ENCODE measurements around the gene CALML6.

Gene CALML6

DNA sequence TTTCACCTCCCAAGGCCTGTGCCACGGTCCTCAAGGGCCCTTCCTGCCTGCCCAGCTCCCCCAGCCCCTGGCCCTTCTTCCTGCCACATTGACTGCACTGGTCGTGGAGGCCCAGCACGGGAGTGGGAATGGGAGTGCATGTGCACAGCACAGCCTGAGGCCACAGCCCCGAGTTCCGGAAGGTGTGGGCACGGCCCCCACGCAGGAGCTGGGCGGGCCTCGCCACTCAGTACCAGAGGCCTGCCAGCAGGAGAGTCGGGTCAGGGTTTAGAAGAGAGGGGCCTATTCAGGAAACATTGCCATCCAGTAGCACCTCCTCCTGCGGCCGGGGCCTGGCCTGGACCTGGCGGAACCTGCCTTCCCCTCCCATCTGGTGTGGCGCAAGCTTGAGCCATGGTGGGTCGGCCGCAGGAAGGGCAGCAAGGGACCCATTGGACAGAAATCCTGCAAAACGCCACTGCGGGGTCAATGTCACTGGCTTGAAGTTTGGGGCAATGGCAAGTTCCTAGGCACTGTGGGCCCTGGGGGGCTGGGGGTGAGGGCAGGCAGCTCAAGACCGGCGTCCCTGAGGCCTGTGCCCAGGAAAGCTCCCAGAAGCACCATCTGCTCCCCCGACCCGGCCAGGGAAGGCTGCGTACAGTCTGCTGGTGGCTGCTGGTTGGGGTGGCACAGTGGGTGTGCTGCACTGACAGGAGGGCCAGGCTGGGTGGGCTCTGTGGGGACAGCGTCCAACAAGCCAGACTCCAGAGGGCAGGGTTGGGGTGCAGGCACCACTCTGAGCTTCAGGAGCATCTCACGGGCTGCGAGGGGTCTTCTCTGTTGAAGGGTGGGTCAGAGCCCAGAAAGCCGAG lies 5.8 kb downstream of the CALML6 start:
- H3K4me3 ChIP-seq (ENCODE audit: insufficient read depth, low read length, poor library complexity, severe bottlenecking) = no peak overlapping the region
- no peaks in the 10 kb centered on the region for H4K20me1 ChIP-seq (ENCODE audit: low read depth, low read length)
- H3K27ac ChIP-seq (ENCODE audit: low read depth, low read length) = no peak overlapping the region
- H3K9ac ChIP-seq (ENCODE audit: low read length) = no peak overlapping the region
- no peaks in the 10 kb centered on the region for H3K79me2 ChIP-seq (ENCODE audit: insufficient read depth, low read length)
- H3K9me3 ChIP-seq (ENCODE audit: insufficient read depth, low read length) = no peaks in the 10 kb centered on the region
- no peaks in the 10 kb centered on the region for H3K36me3 ChIP-seq (ENCODE audit: low read length)
- no peak overlapping the region for H3K4me2 ChIP-seq (ENCODE audit: low read depth, low read length, poor library complexity, severe bottlenecking)
- H3K27me3 ChIP-seq (ENCODE audit: low read length) = no peaks in the 10 kb centered on the region
- TF ChIP-seq, protein P1, sequence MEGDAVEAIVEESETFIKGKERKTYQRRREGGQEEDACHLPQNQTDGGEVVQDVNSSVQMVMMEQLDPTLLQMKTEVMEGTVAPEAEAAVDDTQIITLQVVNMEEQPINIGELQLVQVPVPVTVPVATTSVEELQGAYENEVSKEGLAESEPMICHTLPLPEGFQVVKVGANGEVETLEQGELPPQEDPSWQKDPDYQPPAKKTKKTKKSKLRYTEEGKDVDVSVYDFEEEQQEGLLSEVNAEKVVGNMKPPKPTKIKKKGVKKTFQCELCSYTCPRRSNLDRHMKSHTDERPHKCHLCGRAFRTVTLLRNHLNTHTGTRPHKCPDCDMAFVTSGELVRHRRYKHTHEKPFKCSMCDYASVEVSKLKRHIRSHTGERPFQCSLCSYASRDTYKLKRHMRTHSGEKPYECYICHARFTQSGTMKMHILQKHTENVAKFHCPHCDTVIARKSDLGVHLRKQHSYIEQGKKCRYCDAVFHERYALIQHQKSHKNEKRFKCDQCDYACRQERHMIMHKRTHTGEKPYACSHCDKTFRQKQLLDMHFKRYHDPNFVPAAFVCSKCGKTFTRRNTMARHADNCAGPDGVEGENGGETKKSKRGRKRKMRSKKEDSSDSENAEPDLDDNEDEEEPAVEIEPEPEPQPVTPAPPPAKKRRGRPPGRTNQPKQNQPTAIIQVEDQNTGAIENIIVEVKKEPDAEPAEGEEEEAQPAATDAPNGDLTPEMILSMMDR (IDR thresholded peaks at IDR 0.05; ENCODE audit: insufficient read depth, low read length, poor library complexity, severe bottlenecking) = no peak
- TF ChIP-seq EZH2phosphoT487 (conservative IDR thresholded peaks at IDR 0.05; ENCODE audit: low read length) = no peak
- no peaks in the 10 kb centered on the region for H3K9me2 ChIP-seq (replicated peaks; ENCODE audit: insufficient read depth, low read length)
- H2AFZ ChIP-seq (ENCODE audit: low read depth, low read length, severe bottlenecking) = no peak overlapping the region
- no peaks in the 10 kb centered on the region for H3F3A ChIP-seq (ENCODE audit: insufficient read depth)

DNA sequence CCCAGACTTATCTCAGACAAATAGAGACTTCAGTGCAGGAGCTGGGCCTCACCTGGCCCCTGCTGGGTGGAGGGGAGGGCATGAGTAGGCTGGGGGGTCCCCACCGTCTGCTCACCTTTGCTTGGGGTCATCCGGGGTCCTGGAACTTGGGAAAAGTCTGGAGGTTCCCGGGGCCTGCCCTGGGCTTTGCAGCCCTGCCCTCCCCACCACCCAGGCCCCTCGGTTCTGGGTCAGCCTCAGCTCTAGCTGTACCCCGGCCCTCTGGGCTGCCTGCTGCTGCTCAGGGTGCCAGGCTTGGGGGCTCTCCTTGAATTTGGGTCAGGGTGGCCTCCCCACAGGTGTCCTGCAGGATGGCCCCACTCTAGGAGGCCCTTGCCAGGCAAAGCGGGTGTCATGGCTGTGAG lies 6.4 kb downstream of the CALML6 start:
- H3K4me3 ChIP-seq (ENCODE audit: insufficient read depth, low read length, poor library complexity, severe bottlenecking) = no peak overlapping the region
- no peaks in the 10 kb centered on the region for H4K20me1 ChIP-seq (ENCODE audit: low read depth, low read length)
- no peak overlapping the region for H3K9ac ChIP-seq (ENCODE audit: low read length)
- no peak overlapping the region for H3K27ac ChIP-seq (ENCODE audit: low read depth, low read length)
- no peak for TF ChIP-seq EZH2phosphoT487 (conservative IDR thresholded peaks at IDR 0.05; ENCODE audit: low read length)
- TF ChIP-seq, protein P1 (IDR thresholded peaks at IDR 0.05; ENCODE audit: insufficient read depth, low read length, poor library complexity, severe bottlenecking) = no peak
- H2AFZ ChIP-seq (ENCODE audit: low read depth, low read length, severe bottlenecking) = no peak overlapping the region
- H3K9me3 ChIP-seq (ENCODE audit: insufficient read depth, low read length) = no peaks in the 10 kb centered on the region
- no peaks in the 10 kb centered on the region for H3F3A ChIP-seq (ENCODE audit: insufficient read depth)
- H3K36me3 ChIP-seq (ENCODE audit: low read length) = no peaks in the 10 kb centered on the region
- no peak overlapping the region for H3K4me2 ChIP-seq (ENCODE audit: low read depth, low read length, poor library complexity, severe bottlenecking)
- H3K79me2 ChIP-seq (ENCODE audit: insufficient read depth, low read length) = no peaks in the 10 kb centered on the region
- H3K27me3 ChIP-seq (ENCODE audit: low read length) = no peaks in the 10 kb centered on the region
- no peaks in the 10 kb centered on the region for H3K9me2 ChIP-seq (replicated peaks; ENCODE audit: insufficient read depth, low read length)

DNA sequence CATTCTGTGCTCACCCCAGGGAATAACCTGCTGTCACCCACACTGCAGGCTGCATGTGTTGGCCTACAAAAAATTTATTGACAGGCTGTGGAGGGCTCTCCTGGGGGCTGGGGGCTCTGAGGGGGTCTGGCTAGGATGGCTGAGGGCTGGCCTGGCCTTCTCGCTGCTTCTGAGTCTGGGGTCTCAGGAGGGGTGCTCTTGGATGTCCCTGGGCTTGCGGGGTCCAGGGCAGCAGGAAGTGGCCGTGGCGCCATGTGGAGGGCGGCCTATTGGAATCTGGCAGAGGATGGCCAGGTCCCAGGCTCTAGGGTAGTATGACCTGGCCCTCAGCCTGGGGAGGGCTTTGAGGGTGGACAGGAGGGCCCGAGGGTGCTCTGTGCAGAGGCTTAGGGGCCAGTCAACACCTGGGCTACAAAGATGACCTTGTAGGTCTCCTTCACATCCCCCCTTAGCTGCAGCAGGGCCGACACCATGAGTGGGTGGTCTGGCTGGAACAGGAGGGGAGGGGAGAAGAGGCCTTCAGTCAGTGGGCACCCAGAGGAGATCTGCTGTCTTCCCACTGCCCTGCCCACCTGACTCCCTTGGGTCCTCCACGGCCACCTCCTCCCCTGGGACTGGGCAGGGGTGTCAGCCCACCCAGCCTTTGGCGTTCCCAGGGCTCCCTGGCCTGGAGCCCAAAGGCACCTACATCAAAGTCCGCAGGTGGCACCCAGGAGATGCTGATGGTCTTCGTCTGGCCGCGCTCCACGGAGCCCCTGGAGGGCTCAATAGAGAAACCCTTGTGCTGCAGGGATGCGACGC lies 7.0 kb downstream of the CALML6 start:
- no peaks in the 10 kb centered on the region for H3K79me2 ChIP-seq (ENCODE audit: insufficient read depth, low read length)
- H4K20me1 ChIP-seq (ENCODE audit: low read depth, low read length) = no peaks in the 10 kb centered on the region
- no peak overlapping the region for H3K4me3 ChIP-seq (ENCODE audit: insufficient read depth, low read length, poor library complexity, severe bottlenecking)
- H3K27ac ChIP-seq (ENCODE audit: low read depth, low read length) = no peak overlapping the region
- no peaks in the 10 kb centered on the region for H3K9me2 ChIP-seq (replicated peaks; ENCODE audit: insufficient read depth, low read length)
- no peak for TF ChIP-seq EZH2phosphoT487 (conservative IDR thresholded peaks at IDR 0.05; ENCODE audit: low read length)
- TF ChIP-seq, protein P1 (IDR thresholded peaks at IDR 0.05; ENCODE audit: insufficient read depth, low read length, poor library complexity, severe bottlenecking) = no peak
- H3F3A ChIP-seq (ENCODE audit: insufficient read depth) = no peaks in the 10 kb centered on the region
- no peaks in the 10 kb centered on the region for H3K9me3 ChIP-seq (ENCODE audit: insufficient read depth, low read length)
- H2AFZ ChIP-seq (ENCODE audit: low read depth, low read length, severe bottlenecking) = no peak overlapping the region
- H3K9ac ChIP-seq (ENCODE audit: low read length) = no peak overlapping the region
- no peak overlapping the region for H3K4me2 ChIP-seq (ENCODE audit: low read depth, low read length, poor library complexity, severe bottlenecking)
- H3K27me3 ChIP-seq (ENCODE audit: low read length) = no peaks in the 10 kb centered on the region
- no peaks in the 10 kb centered on the region for H3K36me3 ChIP-seq (ENCODE audit: low read length)
